Fibroblast of lung (primary cell): ENCODE data around the gene PGD. TPM values are rescaled to one million over a fixed set of nuclear protein-coding genes. Genes with fewer than 3 reads are reported as not detected.
A peak's percentile ranks its signal among the peaks of the same experiment; 100 is the strongest.
"Not testable (repeated sequence)": the region's sequence is repeated elsewhere in the genome, so short reads cannot be mapped to it uniquely, and the experiment has no call there.

Experiments
- DNase-seq, 2 donors: peaks; one replicate each; pipeline versions ENCODE4 v3.0.0 to v3.0.0-alpha.2; 2010; ENCODE audit warnings: low read depth in 2 of 2
- H2AFZ ChIP-seq: 2 replicates; pipeline ENCODE4 v1.5.1; 2012; ENCODE audit warnings: low read length, control low read depth, inconsistent platforms
- H3K27ac ChIP-seq: 2 replicates; pipeline ENCODE4 v1.5.1; 2011; ENCODE audit warnings: low read length, control low read depth; ENCODE audit not compliant: insufficient read depth
- H3K27me3 ChIP-seq: 2 replicates; pipeline ENCODE4 v1.5.1; 2011; ENCODE audit warnings: mild to moderate bottlenecking, low read length; ENCODE audit not compliant: control insufficient read depth, insufficient read depth
- H3K36me3 ChIP-seq: 2 replicates; pipeline ENCODE4 v1.5.1; 2011; ENCODE audit warnings: low read length; ENCODE audit not compliant: control insufficient read depth, insufficient read depth
- H3K4me1 ChIP-seq: 2 replicates; pipeline ENCODE4 v1.5.1; 2011; ENCODE audit warnings: low read length; ENCODE audit not compliant: control insufficient read depth, insufficient read depth; ENCODE audit errors: extremely low read depth
- H3K4me2 ChIP-seq: 2 replicates; pipeline ENCODE4 v1.5.1; 2011; ENCODE audit warnings: low read length, control low read depth; ENCODE audit not compliant: insufficient read depth; ENCODE audit errors: extremely low read depth
- H3K4me3 ChIP-seq, 4 experiments: fragments of 200-600 bp in 1 of 4; sonication (generic) in 1 of 4; replicated peaks in 1 of 4; 2 replicates each; pipeline ENCODE4 v1.5.1; 2011 to 2016; ENCODE audit warnings: low read length in 4 of 4, low read depth in 3 of 4, mild to moderate bottlenecking in 3 of 4, control low read depth in 2 of 4, inconsistent platforms in 1 of 4, mixed read lengths in 1 of 4; ENCODE audit not compliant: insufficient read depth in 1 of 4; ENCODE audit errors: control extremely low read depth in 1 of 4
- H3K79me2 ChIP-seq: 2 replicates; pipeline ENCODE4 v1.5.1; 2012; ENCODE audit warnings: mild to moderate bottlenecking, low read length, inconsistent platforms; ENCODE audit not compliant: control insufficient read depth, insufficient read depth
- H3K9ac ChIP-seq: 2 replicates; pipeline ENCODE4 v1.5.1; 2011; ENCODE audit warnings: mild to moderate bottlenecking, low read length, control low read depth; ENCODE audit not compliant: insufficient read depth
- H3K9me3 ChIP-seq: 2 replicates; pipeline ENCODE4 v1.5.1; 2012; ENCODE audit warnings: low read depth, low read length; ENCODE audit not compliant: control insufficient read depth, insufficient read depth
- H4K20me1 ChIP-seq: 2 replicates; pipeline ENCODE4 v1.5.1; 2011; ENCODE audit warnings: low read length; ENCODE audit not compliant: control insufficient read depth, insufficient read depth; ENCODE audit errors: extremely low read depth
- EZH2 ChIP-seq: IDR thresholded peaks from 2 replicates; pipeline ENCODE4 v1.5.1; 2012; ENCODE audit warnings: low read length, control low read depth, mild to moderate bottlenecking; ENCODE audit errors: missing control alignments
- polyA plus RNA-seq, 2 donors: library from polyadenylated mRNA; depleted of rRNA in 1 of 2; stranded (reverse) in 1 of 2; unstranded in 1 of 2; fragments of >200 nt; gene quantifications; 2 replicates each; pipeline ENCODE4 v1.2.1, GENCODE V29; 2011 to 2012; ENCODE audit warnings: missing spikeins in 1 of 2
- total RNA-seq: library from RNA; depleted of rRNA; stranded (reverse); fragments of >200 nt; gene quantifications from 2 replicates; pipeline ENCODE4 v1.2.1, GENCODE V29; 2014
- TF ChIP-seq, protein P1 (sequence below), 2 donors: IDR thresholded peaks in 1 of 2; conservative IDR thresholded peaks in 1 of 2; 1 replicate in 1 of 2; 2 replicates in 1 of 2; pipeline ENCODE4 v1.5.1; 2011 to 2012; ENCODE audit warnings: low read length in 2 of 2, control low read depth in 1 of 2, inconsistent platforms in 1 of 2, low read depth in 1 of 2, mild to moderate bottlenecking in 1 of 2

The PGD gene
- total and polyA plus RNA-seq, 2 donors (not counting 1 experiment from before 2014, with no cell fraction given), result 121 to 135 TPM

DNA sequence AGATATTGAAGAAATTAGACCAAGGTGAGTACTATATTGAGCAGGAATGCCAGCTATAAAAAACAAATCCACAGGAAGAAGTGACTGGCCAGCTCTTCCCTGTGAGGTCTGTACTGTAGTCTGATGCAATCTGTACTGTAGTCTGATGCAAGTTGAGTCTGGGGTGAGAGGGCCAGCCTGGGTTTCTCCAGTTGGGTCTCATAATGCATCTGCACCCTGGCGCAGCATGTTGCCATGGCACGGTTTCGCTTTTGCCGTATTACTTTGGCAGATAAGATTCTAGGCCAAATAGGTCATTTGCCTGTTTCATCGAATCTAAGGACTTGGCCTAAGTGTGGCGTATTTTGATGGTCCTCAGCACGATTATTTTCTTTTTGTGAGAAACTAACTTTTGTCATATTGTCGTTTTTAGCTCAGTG, 24.4 kb upstream of the PGD start:
- no peaks in the 10 kb centered on the region for H3K79me2 ChIP-seq
- H3K9me3 ChIP-seq, result no peaks in the 10 kb centered on the region
- H3K27ac ChIP-seq, result no peak overlapping the region
- H3K4me1 ChIP-seq, result no peaks in the 10 kb centered on the region
- TF ChIP-seq EZH2, result no peak
- TF ChIP-seq, protein P1, sequence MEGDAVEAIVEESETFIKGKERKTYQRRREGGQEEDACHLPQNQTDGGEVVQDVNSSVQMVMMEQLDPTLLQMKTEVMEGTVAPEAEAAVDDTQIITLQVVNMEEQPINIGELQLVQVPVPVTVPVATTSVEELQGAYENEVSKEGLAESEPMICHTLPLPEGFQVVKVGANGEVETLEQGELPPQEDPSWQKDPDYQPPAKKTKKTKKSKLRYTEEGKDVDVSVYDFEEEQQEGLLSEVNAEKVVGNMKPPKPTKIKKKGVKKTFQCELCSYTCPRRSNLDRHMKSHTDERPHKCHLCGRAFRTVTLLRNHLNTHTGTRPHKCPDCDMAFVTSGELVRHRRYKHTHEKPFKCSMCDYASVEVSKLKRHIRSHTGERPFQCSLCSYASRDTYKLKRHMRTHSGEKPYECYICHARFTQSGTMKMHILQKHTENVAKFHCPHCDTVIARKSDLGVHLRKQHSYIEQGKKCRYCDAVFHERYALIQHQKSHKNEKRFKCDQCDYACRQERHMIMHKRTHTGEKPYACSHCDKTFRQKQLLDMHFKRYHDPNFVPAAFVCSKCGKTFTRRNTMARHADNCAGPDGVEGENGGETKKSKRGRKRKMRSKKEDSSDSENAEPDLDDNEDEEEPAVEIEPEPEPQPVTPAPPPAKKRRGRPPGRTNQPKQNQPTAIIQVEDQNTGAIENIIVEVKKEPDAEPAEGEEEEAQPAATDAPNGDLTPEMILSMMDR (conservative IDR thresholded peaks at IDR 0.05 in 1 of 2, IDR thresholded peaks at IDR 0.05 in 1 of 2; ENCODE audit: low read depth in 1 of 2, low read length in 2 of 2), result no peak
- H4K20me1 ChIP-seq, result no peaks in the 10 kb centered on the region
- no peaks in the 10 kb centered on the region for H3K36me3 ChIP-seq
- no peak overlapping the region for H2AFZ ChIP-seq
- no peak overlapping the region for H3K4me3 ChIP-seq
- no peak overlapping the region for H3K4me2 ChIP-seq
- peak in 1 of 2 donors; percentile 37 for DNase-seq
- H3K9ac ChIP-seq, result no peak overlapping the region
- no peaks in the 10 kb centered on the region for H3K27me3 ChIP-seq

GRCh38 chr1:10377365-10378029, 21.4 kb upstream of the PGD start:
- H4K20me1 ChIP-seq, H3K79me2 ChIP-seq, H3K4me3 ChIP-seq, H3K27me3 ChIP-seq, H3K36me3 ChIP-seq, H3K9ac ChIP-seq, H3K9me3 ChIP-seq, H3K4me2 ChIP-seq, H2AFZ ChIP-seq: not testable (repeated sequence)
- H3K4me1 ChIP-seq, result peaks cover 10% of the 10 kb centered on the region
- DNase-seq, result peak; percentile 74 to 80
- peak overlapping the region; percentile 70 for H3K27ac ChIP-seq
- TF ChIP-seq, protein P1 (conservative IDR thresholded peaks at IDR 0.05 in 1 of 2, IDR thresholded peaks at IDR 0.05 in 1 of 2; ENCODE audit: low read depth in 1 of 2, low read length in 2 of 2), result peak; percentile 68 to 73

DNA sequence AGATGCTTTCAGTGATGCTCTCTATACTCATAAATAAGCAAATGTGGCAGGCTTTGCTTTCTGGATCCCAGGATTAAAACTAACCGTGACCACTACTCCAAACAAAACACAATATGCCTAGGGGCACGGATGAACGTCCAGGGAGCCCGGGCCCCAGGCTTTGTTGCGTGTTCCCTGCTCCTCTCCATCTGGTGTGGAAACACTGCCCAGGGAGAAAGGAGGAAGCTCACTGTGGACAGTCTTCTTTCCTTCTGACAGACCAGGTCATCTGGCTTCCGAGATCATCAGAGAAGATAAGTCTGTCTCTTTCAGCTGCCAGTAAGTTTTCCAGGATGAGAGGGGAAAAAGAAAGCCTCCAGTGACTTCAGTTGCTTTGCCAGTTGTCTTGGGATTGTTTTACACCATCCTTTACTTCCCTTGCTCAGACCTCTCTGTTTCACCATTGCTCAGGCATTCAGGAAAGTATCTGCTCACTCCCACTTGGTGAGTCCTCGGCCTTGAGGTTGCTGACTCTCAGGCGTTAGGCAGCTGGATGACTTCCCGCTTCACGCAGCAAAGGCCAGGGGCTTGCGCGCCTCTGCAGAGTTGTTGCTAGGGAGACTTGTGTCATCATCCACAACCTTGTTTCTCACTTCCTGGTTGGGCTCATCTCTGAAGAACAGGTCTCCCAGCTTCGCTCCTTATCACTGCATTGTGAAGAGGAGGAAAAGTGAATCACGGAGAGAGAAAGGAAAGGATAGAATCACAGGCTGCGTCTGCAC, 20.6 kb upstream of the PGD start:
- DNase-seq, result peak; percentile 46 to 96
- Histone ChIP-seq H3K4me2 (no peak overlapping the region), H3K9ac (no peak overlapping the region)

More for the DNA sequence above, 20.6 kb upstream of the PGD start:
- Histone ChIP-seq H3K79me2 (no peaks in the 10 kb centered on the region), H3K36me3 (no peaks in the 10 kb centered on the region), H3K4me3 (no peak overlapping the region), H2AFZ (no peak overlapping the region), H3K9me3 (no peaks in the 10 kb centered on the region), H4K20me1 (no peaks in the 10 kb centered on the region), H3K27me3 (no peaks in the 10 kb centered on the region), H3K4me1 (peaks cover 10% of the 10 kb centered on the region), H3K27ac (peak overlapping the region; percentile 70)
- no peak for TF ChIP-seq EZH2
- TF ChIP-seq, protein P1 (conservative IDR thresholded peaks at IDR 0.05 in 1 of 2, IDR thresholded peaks at IDR 0.05 in 1 of 2; ENCODE audit: low read depth in 1 of 2, low read length in 2 of 2), result no peak
